H1 (cell line): ENCODE results near the gene MPP2. TPM values are rescaled to one million over a fixed set of nuclear protein-coding genes. Genes with fewer than 3 reads are reported as not detected.

Source experiments
- BCL11A ChIP-seq, 2 experiments: IDR thresholded peaks; one replicate each; pipeline ENCODE4 v1.6.1; 2011; ENCODE audit warnings: low read depth in 2 of 2, low read length in 2 of 2, mild to moderate bottlenecking in 2 of 2
- E2F6 ChIP-seq: IDR thresholded peaks from 2 replicates; pipeline ENCODE4 v1.6.1; 2012; ENCODE audit warnings: inconsistent platforms
- GTF2F1 ChIP-seq: IDR thresholded peaks from 2 replicates; pipeline ENCODE4 v1.6.1; 2012; ENCODE audit warnings: low read depth, low read length, improper control_type of control experiment, borderline replicate concordance
- MAX ChIP-seq: IDR thresholded peaks from 2 replicates; pipeline ENCODE4 v1.6.1; 2012; ENCODE audit warnings: inconsistent platforms
- POLR2A ChIP-seq, 2 experiments: IDR thresholded peaks; 1 replicate in 1 of 2; 2 replicates in 1 of 2; pipeline ENCODE4 v1.6.1; 2011; ENCODE audit warnings: low read depth in 2 of 2, low read length in 2 of 2, mild to moderate bottlenecking in 2 of 2; ENCODE audit errors: control extremely low read depth in 1 of 2
- POLR2AphosphoS5 ChIP-seq: IDR thresholded peaks from 2 replicates; pipeline ENCODE4 v1.6.1; 2011; ENCODE audit warnings: low read depth, low read length
- SIN3A ChIP-seq, 2 experiments: IDR thresholded peaks in 1 of 2; conservative IDR thresholded peaks in 1 of 2; 2 replicates each; pipeline ENCODE4 v1.6.1; 2011 to 2012; ENCODE audit warnings: low read length in 2 of 2, improper control_type of control experiment in 1 of 2, low read depth in 1 of 2, mild to moderate bottlenecking in 1 of 2
- SP1 ChIP-seq: IDR thresholded peaks from 2 replicates; pipeline ENCODE4 v1.6.1; 2011; ENCODE audit warnings: low read depth, low read length
- SUZ12 ChIP-seq: fragments of 200-600 bp; sonication (generic); IDR thresholded peaks from 2 replicates; pipeline ENCODE4 v1.6.1; 2012; ENCODE audit warnings: mild to moderate bottlenecking, inconsistent platforms, low read length, moderate library complexity, mixed read lengths
- TAF1 ChIP-seq: IDR thresholded peaks from 2 replicates; pipeline ENCODE4 v1.6.1; 2011; ENCODE audit warnings: mild to moderate bottlenecking, low read depth, low read length
- polyA plus RNA-seq, 7 experiments: library from polyadenylated mRNA; depleted of rRNA in 3 of 7; stranded (reverse) in 5 of 7; unstranded in 2 of 7; fragments of >200 nt in 5 of 7; fragments of 200-250 nt in 2 of 7; gene quantifications; 1 replicate in 5 of 7; 2 replicates in 1 of 7; 4 replicates in 1 of 7; pipeline versions ENCODE4 v1.2.1 to v1.2.3, GENCODE V29; 2011 to 2013; ENCODE audit warnings: missing spikeins in 2 of 7, mixed read lengths in 2 of 7
- total RNA-seq: library from RNA; stranded (reverse); fragmentation: NEBNext Ultra II Directional; extraction: Animal tissue kit (Norgen Biotek cat#: 25700); gene quantifications from 2 replicates; pipeline ENCODE4 v1.2.1, GENCODE V29; 2021

The MPP2 gene
- total and polyA plus RNA-seq, 2 of the 8 experiments (the other 6 are each of a cell fraction or from before 2014, with no cell fraction given): 30.9 to 34.1 TPM

DNA sequence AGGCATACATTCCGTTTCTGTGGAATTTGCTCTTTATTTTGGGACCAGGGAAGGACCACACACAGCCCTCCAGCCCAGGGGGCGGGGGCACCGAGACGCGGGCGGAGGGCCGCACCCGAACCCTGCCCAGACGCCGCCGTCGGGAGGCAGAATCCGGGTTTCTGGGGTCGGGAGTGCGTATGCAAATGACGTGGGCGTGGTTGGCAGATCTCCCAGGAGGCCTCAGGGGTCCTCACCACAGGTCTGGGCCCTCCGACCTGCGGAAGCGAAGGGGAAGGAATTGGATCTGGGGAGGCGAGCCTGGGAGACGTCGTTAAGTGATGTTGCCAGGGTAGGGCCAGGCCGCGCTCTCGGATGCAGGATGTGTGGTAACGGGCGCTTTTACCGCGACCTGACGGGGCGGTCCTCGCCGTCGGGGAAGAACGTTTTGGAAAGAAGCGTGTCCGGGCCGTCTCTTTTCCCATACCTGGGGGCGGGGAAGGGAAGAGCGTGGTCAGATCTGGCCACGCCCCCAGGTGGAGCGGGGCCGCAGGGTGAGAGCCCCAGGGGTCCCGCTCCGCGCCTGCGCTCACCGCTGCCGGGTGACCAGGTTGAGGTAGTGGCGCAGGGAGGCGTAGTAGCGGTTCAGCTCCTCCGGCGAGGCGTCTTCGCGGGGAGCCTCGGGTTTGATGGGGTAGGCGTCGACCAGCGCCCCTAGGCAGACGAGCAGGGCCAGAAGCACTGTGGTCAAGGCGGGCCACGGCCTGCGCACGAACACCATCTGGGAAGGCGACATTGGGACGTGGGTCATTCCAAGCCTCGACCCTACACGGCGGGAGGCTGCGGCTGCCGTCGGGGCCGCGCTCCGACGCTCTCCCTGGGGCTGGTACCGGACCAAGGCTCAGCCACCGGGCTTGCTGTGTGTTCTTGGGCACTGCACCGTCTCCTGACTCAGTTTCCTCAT, 45.7 kb upstream of the MPP2 start (continued):
- no peak for TF ChIP-seq GTF2F1
- TF ChIP-seq SIN3A (conservative IDR thresholded peaks at IDR 0.05 in 1 of 2, IDR thresholded peaks at IDR 0.05 in 1 of 2; ENCODE audit: low read depth in 1 of 2, low read length in 2 of 2): no peak; a peak in 1 of 4 replicates
- TF ChIP-seq TAF1: peak; percentile 69
- peak; percentile 67 for TF ChIP-seq POLR2AphosphoS5
- TF ChIP-seq MAX: peak; percentile 49
- no peak for TF ChIP-seq BCL11A (IDR thresholded peaks at IDR 0.05; ENCODE audit: low read depth in 2 of 2, low read length in 2 of 2)
- peak; percentile 75 for TF ChIP-seq E2F6
- peak in 1 of 2 experiments; percentile 75; a peak in 2 of 3 replicates for TF ChIP-seq POLR2A (IDR thresholded peaks at IDR 0.05; ENCODE audit: control extremely low read depth in 1 of 2, low read depth in 2 of 2, low read length in 2 of 2)
- peak; percentile 69; the same call in 1 of the 2 replicates for TF ChIP-seq SP1
- TF ChIP-seq SUZ12: peak; percentile 33; the same call in 1 of the 2 replicates
